ENCODE measurements around the gene ATF6. TPM values are rescaled to one million over a fixed set of nuclear protein-coding genes. Genes with fewer than 3 reads are reported as not detected.

Gene ATF6
- total and polyA plus RNA-seq, 8 donors: 2.2 to 29.5 (median 16.9) TPM

DNA sequence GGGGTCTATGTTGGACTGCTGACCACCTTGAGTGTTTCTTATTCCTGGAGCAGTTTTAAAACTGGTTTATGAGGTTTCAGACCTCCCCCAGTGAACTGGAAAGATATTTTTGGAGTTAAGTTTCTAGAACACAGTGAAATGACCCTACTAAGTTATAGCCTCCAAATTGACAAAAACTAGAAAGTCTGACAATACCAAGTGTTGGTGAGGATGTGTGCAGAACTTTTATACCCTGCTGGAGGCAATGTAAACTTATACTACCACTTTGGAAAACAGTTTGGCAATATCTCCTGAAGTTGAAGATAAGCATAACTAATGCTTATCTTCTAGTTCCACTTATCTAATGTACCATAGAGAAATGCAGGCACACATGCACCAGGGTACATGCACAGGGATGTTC lies 247.2 kb downstream of the ATF6 start:
- DNase-seq (no peak), ATAC-seq (no peak), FAIRE-seq (no peak)
- no peaks in the 10 kb centered on the region for H3K9me3 ChIP-seq
- intact Hi-C loops (cut with DNase I): no loop called here
- no peak overlapping the region for H3K27ac ChIP-seq
- H3K27me3 ChIP-seq: no peaks in the 10 kb centered on the region
- no peak overlapping the region for H3K4me3 ChIP-seq
- TF ChIP-seq, protein P1, sequence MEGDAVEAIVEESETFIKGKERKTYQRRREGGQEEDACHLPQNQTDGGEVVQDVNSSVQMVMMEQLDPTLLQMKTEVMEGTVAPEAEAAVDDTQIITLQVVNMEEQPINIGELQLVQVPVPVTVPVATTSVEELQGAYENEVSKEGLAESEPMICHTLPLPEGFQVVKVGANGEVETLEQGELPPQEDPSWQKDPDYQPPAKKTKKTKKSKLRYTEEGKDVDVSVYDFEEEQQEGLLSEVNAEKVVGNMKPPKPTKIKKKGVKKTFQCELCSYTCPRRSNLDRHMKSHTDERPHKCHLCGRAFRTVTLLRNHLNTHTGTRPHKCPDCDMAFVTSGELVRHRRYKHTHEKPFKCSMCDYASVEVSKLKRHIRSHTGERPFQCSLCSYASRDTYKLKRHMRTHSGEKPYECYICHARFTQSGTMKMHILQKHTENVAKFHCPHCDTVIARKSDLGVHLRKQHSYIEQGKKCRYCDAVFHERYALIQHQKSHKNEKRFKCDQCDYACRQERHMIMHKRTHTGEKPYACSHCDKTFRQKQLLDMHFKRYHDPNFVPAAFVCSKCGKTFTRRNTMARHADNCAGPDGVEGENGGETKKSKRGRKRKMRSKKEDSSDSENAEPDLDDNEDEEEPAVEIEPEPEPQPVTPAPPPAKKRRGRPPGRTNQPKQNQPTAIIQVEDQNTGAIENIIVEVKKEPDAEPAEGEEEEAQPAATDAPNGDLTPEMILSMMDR (IDR thresholded peaks at IDR 0.05): no peak
- peaks cover 0 to 5% (median 0%) of the 10 kb centered on the region in 3 donors for H3K4me1 ChIP-seq
- H3K36me3 ChIP-seq: no peaks in the 10 kb centered on the region

Other genes starting within 250 kb of the ATF6 start
- gene HSPA6, start 241.8 kb upstream of the ATF6 start, total RNA-seq: 1 to 10 TPM in 3 of 6 donors, under 1 TPM in 3; 0.19 to 2.2 (median 0.91) TPM
- 1 to 10 TPM; 1.6 to 3.4 TPM for gene HSPA6, start 241.8 kb upstream of the ATF6 start, polyA plus RNA-seq
- 10 to 100 TPM in 2 of 6 donors, 1 to 10 TPM in 4; 2.0 to 23.1 (median 6.1) TPM for gene FCGR3A, start 216.5 kb upstream of the ATF6 start, total RNA-seq
- gene FCGR3A, start 216.5 kb upstream of the ATF6 start, polyA plus RNA-seq: 1 to 10 TPM; 2.3 to 2.4 TPM
- gene FCGR3B, start 135.1 kb upstream of the ATF6 start, total RNA-seq: 1 to 10 TPM in 3 of 6 donors, under 1 TPM in 3; 0.22 to 5.2 (median 0.89) TPM
- gene FCGR3B, start 135.1 kb upstream of the ATF6 start, polyA plus RNA-seq: under 1 TPM; 0.15 to 0.28 TPM
- gene FCGR2B, start 103.2 kb upstream of the ATF6 start, total RNA-seq: 1 to 10 TPM in 3 of 6 donors, under 1 TPM in 3; 0.19 to 8.8 (median 2.6) TPM
- 1 to 10 TPM in 1 of 2 donors, under 1 TPM in 1; 0.80 to 1.1 TPM for gene FCGR2B, start 103.2 kb upstream of the ATF6 start, polyA plus RNA-seq
- gene FCRLA, start 59.1 kb upstream of the ATF6 start, total RNA-seq: under 1 TPM in 1 of 6 donors, not detected in 5; 0.38 TPM
- not detected for gene FCRLA, start 59.1 kb upstream of the ATF6 start, polyA plus RNA-seq
- under 1 TPM; 0.14 to 0.51 (median 0.36) TPM for gene FCRLB, start 44.8 kb upstream of the ATF6 start, total RNA-seq
- under 1 TPM; 0.27 to 0.49 TPM for gene FCRLB, start 44.8 kb upstream of the ATF6 start, polyA plus RNA-seq
- 10 to 100 TPM in 1 of 6 donors, 1 to 10 TPM in 5; 5.7 to 11.2 (median 8.3) TPM for gene DUSP12, start 16.5 kb upstream of the ATF6 start, total RNA-seq
- gene DUSP12, start 16.5 kb upstream of the ATF6 start, polyA plus RNA-seq: 10 to 100 TPM in 1 of 2 donors, 1 to 10 TPM in 1; 9.2 to 16.0 TPM